Activated T-cell treated with anti-CD3 and anti-CD28 coated beads, Interleukin-2, amount 50 U/mL, for 72 hours (primary cell): ENCODE measurements around the gene CAPN2. TPM values are rescaled to one million over a fixed set of nuclear protein-coding genes. Genes with fewer than 3 reads are reported as not detected.

ENCODE experiments used
- ATAC-seq, 2 donors: fragments of 150-1000 bp; cut with Tn5 transposase; replicated peaks in 1 of 2; 2 replicates each; pipeline ENCODE4 v1.10.0; 2021; ENCODE audit warnings: moderate library complexity in 2 of 2, mild to moderate bottlenecking in 1 of 2
- DNase-seq, 2 donors: peaks; one replicate each; pipeline ENCODE4 v3.0.0; 2021 to 2022; ENCODE audit warnings: mixed read lengths in 1 of 2
- H3K27ac Mint-ChIP-seq: one replicate; pipeline ENCODE4 v1.8.0; 2022; ENCODE audit warnings: mild to moderate bottlenecking, moderate library complexity, mixed read lengths
- H3K27me3 Mint-ChIP-seq: one replicate; pipeline ENCODE4 v1.8.0; 2022; ENCODE audit warnings: low read depth, mixed read lengths
- H3K36me3 Mint-ChIP-seq, 2 donors: one replicate each; pipeline ENCODE4 v1.8.0; 2022; ENCODE audit warnings: mixed read lengths in 2 of 2, mild to moderate bottlenecking in 1 of 2; ENCODE audit not compliant: insufficient read depth in 2 of 2
- H3K4me1 Mint-ChIP-seq: one replicate; pipeline ENCODE4 v1.8.0; 2022; ENCODE audit warnings: low read depth, mixed read lengths
- H3K4me3 Mint-ChIP-seq, 2 donors: one replicate each; pipeline ENCODE4 v1.8.0; 2022; ENCODE audit warnings: mild to moderate bottlenecking in 2 of 2, mixed read lengths in 2 of 2, moderate library complexity in 2 of 2
- H3K9me3 Mint-ChIP-seq, 2 donors: one replicate each; pipeline ENCODE4 v1.8.0; 2022; ENCODE audit warnings: mixed read lengths in 2 of 2
- total RNA-seq, 2 donors: library from RNA; stranded (reverse); gene quantifications; one replicate each; pipeline ENCODE4 v1.2.3, GENCODE V29; 2022

Gene CAPN2
- total RNA-seq, 2 donors from 2014 or later: 37.8 to 58.8 TPM

- H3K27me3 Mint-ChIP-seq: no peaks in the 10 kb centered on the region
- ATAC-seq: no peak
- H3K9me3 Mint-ChIP-seq: no peaks in the 10 kb centered on the region
- H3K4me3 Mint-ChIP-seq: no peak overlapping the region
- peaks cover 10% of the 10 kb centered on the region for H3K4me1 Mint-ChIP-seq
- no peak overlapping the region for H3K27ac Mint-ChIP-seq
- H3K36me3 Mint-ChIP-seq: peaks cover 1 to 6% of the 10 kb centered on the region in 2 donors
- no peak for DNase-seq
Observed at GRCh38 chr1:223742856-223743517, 30.6 kb downstream of the CAPN2 start.

- ATAC-seq: no peak
- Mint-ChIP-seq H3K27ac (no peak overlapping the region), H3K9me3 (no peaks in the 10 kb centered on the region), H3K27me3 (no peaks in the 10 kb centered on the region), H3K4me3 (no peak overlapping the region), H3K36me3 (peaks cover 1 to 9% of the 10 kb centered on the region in 2 donors), H3K4me1 (peaks cover 14% of the 10 kb centered on the region)
- DNase-seq: no peak
Observed at GRCh38 chr1:223745731-223746130, 33.4 kb downstream of the CAPN2 start.

GRCh38 chr1:223747838-223748335 is 35.5 kb downstream of the CAPN2 start:
- peaks cover 1 to 9% of the 10 kb centered on the region in 2 donors for H3K36me3 Mint-ChIP-seq
- H3K4me3 Mint-ChIP-seq: peak overlapping the region; percentile 80 to 81
- DNase-seq: peak; percentile 17 to 25

GRCh38 chr1:223748405-223748772 is 36.0 kb downstream of the CAPN2 start:
- DNase-seq: peak; percentile 41 to 45
- no peaks in the 10 kb centered on the region for H3K27me3 Mint-ChIP-seq
- peaks cover 1 to 9% of the 10 kb centered on the region in 2 donors for H3K36me3 Mint-ChIP-seq
- H3K4me3 Mint-ChIP-seq: peak overlapping the region; percentile 80 to 81
- ATAC-seq: peak; percentile 65 to 84
- H3K4me1 Mint-ChIP-seq: peaks cover 14% of the 10 kb centered on the region
- no peaks in the 10 kb centered on the region for H3K9me3 Mint-ChIP-seq
- H3K27ac Mint-ChIP-seq: no peak overlapping the region

More at GRCh38 chr1:223747838-223748335, 35.5 kb downstream of the CAPN2 start:
- Mint-ChIP-seq H3K27me3 (no peaks in the 10 kb centered on the region), H3K27ac (no peak overlapping the region), H3K4me1 (peaks cover 14% of the 10 kb centered on the region), H3K9me3 (no peaks in the 10 kb centered on the region)
- ATAC-seq: peak; percentile 61 to 65

GRCh38 chr1:223748773-223749733 is 36.7 kb downstream of the CAPN2 start:
- peak overlapping the region; percentile 77 for H3K27ac Mint-ChIP-seq
- H3K4me1 Mint-ChIP-seq: peaks cover 14% of the 10 kb centered on the region
- H3K36me3 Mint-ChIP-seq: peaks cover 1 to 9% of the 10 kb centered on the region in 2 donors
- H3K9me3 Mint-ChIP-seq: no peaks in the 10 kb centered on the region
- ATAC-seq (peak; percentile 67 to 69), DNase-seq (peak; percentile 61 to 76)
- H3K4me3 Mint-ChIP-seq: peak overlapping the region; percentile 80 to 81
- H3K27me3 Mint-ChIP-seq: no peaks in the 10 kb centered on the region

- peaks cover 1 to 9% of the 10 kb centered on the region in 2 donors for H3K36me3 Mint-ChIP-seq
- peaks cover 14% of the 10 kb centered on the region for H3K4me1 Mint-ChIP-seq
- ATAC-seq: no peak
- H3K4me3 Mint-ChIP-seq: no peak overlapping the region
- H3K27me3 Mint-ChIP-seq: no peaks in the 10 kb centered on the region
- no peak overlapping the region for H3K27ac Mint-ChIP-seq
- DNase-seq: no peak
- H3K9me3 Mint-ChIP-seq: no peaks in the 10 kb centered on the region
Observed at GRCh38 chr1:223750730-223751570, 38.6 kb downstream of the CAPN2 start.

- no peak overlapping the region for H3K27ac Mint-ChIP-seq
- no peaks in the 10 kb centered on the region for H3K27me3 Mint-ChIP-seq
- peaks cover 1 to 9% of the 10 kb centered on the region in 2 donors for H3K36me3 Mint-ChIP-seq
- peaks cover 14% of the 10 kb centered on the region for H3K4me1 Mint-ChIP-seq
- H3K4me3 Mint-ChIP-seq: no peak overlapping the region
- DNase-seq (no peak), ATAC-seq (no peak)
- no peaks in the 10 kb centered on the region for H3K9me3 Mint-ChIP-seq
Observed at GRCh38 chr1:223751696-223752095, 39.4 kb downstream of the CAPN2 start.

GRCh38 chr1:223752721-223753515 is 40.6 kb downstream of the CAPN2 start:
- Mint-ChIP-seq H3K27me3 (no peaks in the 10 kb centered on the region), H3K27ac (no peak overlapping the region), H3K4me3 (no peak overlapping the region), H3K36me3 (peaks cover 0 to 3% of the 10 kb centered on the region in 2 donors), H3K4me1 (peaks cover 5% of the 10 kb centered on the region), H3K9me3 (no peaks in the 10 kb centered on the region)
- DNase-seq (no peak), ATAC-seq (no peak)

GRCh38 chr1:223754681-223755431 is 42.5 kb downstream of the CAPN2 start:
- Mint-ChIP-seq H3K4me3 (no peak overlapping the region), H3K36me3 (peaks cover 0 to 3% of the 10 kb centered on the region in 2 donors), H3K27ac (peak overlapping the region; percentile 16), H3K27me3 (no peaks in the 10 kb centered on the region), H3K9me3 (no peaks in the 10 kb centered on the region), H3K4me1 (no peaks in the 10 kb centered on the region)
- no peak for DNase-seq
- no peak for ATAC-seq

GRCh38 chr1:223755432-223755792 is 43.1 kb downstream of the CAPN2 start:
- ATAC-seq: no peak
- Mint-ChIP-seq H3K9me3 (no peaks in the 10 kb centered on the region), H3K4me1 (no peaks in the 10 kb centered on the region), H3K27ac (no peak overlapping the region), H3K4me3 (no peak overlapping the region), H3K36me3 (no peaks in the 10 kb centered on the region), H3K27me3 (no peaks in the 10 kb centered on the region)
- DNase-seq: no peak

GRCh38 chr1:223755992-223756775 is 43.8 kb downstream of the CAPN2 start:
- Mint-ChIP-seq H3K27me3 (no peaks in the 10 kb centered on the region), H3K4me1 (no peaks in the 10 kb centered on the region), H3K36me3 (no peaks in the 10 kb centered on the region), H3K27ac (no peak overlapping the region), H3K9me3 (no peaks in the 10 kb centered on the region), H3K4me3 (no peak overlapping the region)
- ATAC-seq: no peak
- DNase-seq: no peak
